GM23338 (cell line): Measurements from ENCODE around the gene TBATA. TPM values are rescaled to one million over a fixed set of nuclear protein-coding genes. Genes with fewer than 3 reads are reported as not detected.

ENCODE experiments used
- ATAC-seq: fragments of 200-7000 bp; cut with Tn5 transposase; 3 replicates; pipeline ENCODE4 v1.9.1; 2020
- DNase-seq: peaks from one replicate; pipeline ENCODE4 v3.0.0-alpha.2; 2015; ENCODE audit warnings: low spot score
- H2AFZ ChIP-seq: fragments of 200-600 bp; sonication (generic); 2 replicates; pipeline ENCODE4 v1.8.0; 2016; ENCODE audit warnings: antibody characterized with exemption, mild to moderate bottlenecking, moderate library complexity
- H3F3A ChIP-seq: fragments of 200-600 bp; sonication (generic); replicated peaks from 2 replicates; pipeline ENCODE4 v1.8.0; 2017; ENCODE audit warnings: antibody characterized with exemption, mixed run types, low read depth
- H3K27ac ChIP-seq: fragments of 200-600 bp; sonication (generic); 2 replicates; pipeline ENCODE4 v1.6.1; 2016; ENCODE audit warnings: low read depth
- H3K27me3 ChIP-seq: fragments of 200-600 bp; sonication (generic); 2 replicates; pipeline ENCODE4 v1.8.0; 2016; ENCODE audit warnings: mild to moderate bottlenecking, mixed run types, moderate library complexity; ENCODE audit not compliant: insufficient read depth
- H3K36me3 ChIP-seq: fragments of 200-600 bp; sonication (generic); 2 replicates; pipeline ENCODE4 v1.8.0; 2016; ENCODE audit warnings: mild to moderate bottlenecking; ENCODE audit not compliant: insufficient read depth
- H3K4me1 ChIP-seq: fragments of 200-600 bp; sonication (generic); 2 replicates; pipeline ENCODE4 v1.8.0; 2016; ENCODE audit warnings: mild to moderate bottlenecking, moderate library complexity; ENCODE audit not compliant: insufficient read depth
- H3K4me2 ChIP-seq: fragments of 200-600 bp; sonication (generic); 2 replicates; pipeline ENCODE4 v1.7.1; 2017; ENCODE audit warnings: mixed run types
- H3K4me3 ChIP-seq: fragments of 200-600 bp; sonication (generic); 2 replicates; pipeline ENCODE4 v1.6.1; 2016; ENCODE audit warnings: mixed run types
- H3K79me2 ChIP-seq: fragments of 200-600 bp; sonication (generic); replicated peaks from 2 replicates; pipeline ENCODE4 v1.8.0; 2017; ENCODE audit warnings: mild to moderate bottlenecking; ENCODE audit not compliant: insufficient read depth
- H3K9me2 ChIP-seq: fragments of 200-600 bp; sonication (generic); 2 replicates; pipeline ENCODE4 v1.8.0; 2017; ENCODE audit not compliant: insufficient read depth
- H4K20me1 ChIP-seq: fragments of 200-600 bp; sonication (generic); replicated peaks from 2 replicates; pipeline ENCODE4 v1.8.0; 2017; ENCODE audit warnings: mild to moderate bottlenecking; ENCODE audit not compliant: insufficient read depth
- H3K27ac Mint-ChIP-seq: 2 replicates; pipeline ENCODE4 v1.8.0; 2020; ENCODE audit warnings: inconsistent platforms, mild to moderate bottlenecking, moderate library complexity, mixed read lengths
- H3K27me3 Mint-ChIP-seq: 3 replicates; pipeline ENCODE4 v1.8.0; 2022; ENCODE audit warnings: low read depth, mild to moderate bottlenecking, moderate library complexity, mixed read lengths, inconsistent platforms; ENCODE audit not compliant: insufficient read depth, poor library complexity
- H3K36me3 Mint-ChIP-seq: 3 replicates; pipeline ENCODE4 v1.8.0; 2021; ENCODE audit warnings: low read depth, mild to moderate bottlenecking, inconsistent platforms, moderate library complexity, mixed read lengths
- H3K4me1 Mint-ChIP-seq: 3 replicates; pipeline ENCODE4 v1.8.0; 2020; ENCODE audit warnings: mild to moderate bottlenecking, inconsistent platforms, mixed read lengths
- H3K4me3 Mint-ChIP-seq: 3 replicates; pipeline ENCODE4 v1.8.0; 2021; ENCODE audit warnings: moderate library complexity, mild to moderate bottlenecking, inconsistent platforms, mixed read lengths
- H3K9me3 Mint-ChIP-seq: 3 replicates; pipeline ENCODE4 v1.8.0; 2020; ENCODE audit warnings: moderate library complexity, mild to moderate bottlenecking, inconsistent platforms, mixed read lengths
- CREB1 ChIP-seq: fragments of 250-450 bp; sonication (Bioruptor Pico); IDR thresholded peaks from 2 replicates; pipeline ENCODE4 v1.5.0; 2020; ENCODE audit warnings: low read depth, mild to moderate bottlenecking, moderate library complexity
- CTCF ChIP-seq, 2 experiments: fragments of 200-600 bp in 1 of 2; sonication (generic) in 1 of 2; conservative IDR thresholded peaks; 2 replicates each; pipeline versions ENCODE4 v1.5.1 to v1.6.1; 2016 to 2017; ENCODE audit warnings: antibody characterized with exemption in 2 of 2, low read depth in 2 of 2, mild to moderate bottlenecking in 2 of 2, moderate library complexity in 1 of 2
- EZH2 ChIP-seq: fragments of 200-600 bp; sonication (generic); IDR thresholded peaks from one replicate; pipeline ENCODE4 v1.8.0; 2017; ENCODE audit warnings: antibody characterized with exemption, mild to moderate bottlenecking, low read depth; ENCODE audit not compliant: unreplicated experiment
- EZH2phosphoT487 ChIP-seq: fragments of 200-600 bp; sonication (generic); IDR thresholded peaks from one replicate; pipeline ENCODE4 v1.8.1; 2018; ENCODE audit warnings: antibody characterized with exemption; ENCODE audit not compliant: unreplicated experiment
- JUNB ChIP-seq: IDR thresholded peaks from one replicate; pipeline ENCODE4 v1.6.1; 2016; ENCODE audit warnings: antibody characterized with exemption; ENCODE audit not compliant: unreplicated experiment
- NANOG ChIP-seq: IDR thresholded peaks from 2 replicates; pipeline ENCODE4 v1.6.1; 2016; ENCODE audit warnings: antibody characterized with exemption, borderline replicate concordance
- POLR2AphosphoS5 ChIP-seq: IDR thresholded peaks from 2 replicates; pipeline ENCODE4 v1.6.1; 2016; ENCODE audit warnings: antibody characterized with exemption, low read depth
- REST ChIP-seq: IDR thresholded peaks from one replicate; pipeline ENCODE4 v1.6.1; 2018; ENCODE audit warnings: antibody characterized with exemption; ENCODE audit not compliant: unreplicated experiment
- STAT1 ChIP-seq: IDR thresholded peaks from one replicate; pipeline ENCODE4 v1.6.1; 2016; ENCODE audit warnings: antibody characterized with exemption; ENCODE audit not compliant: unreplicated experiment
- ZNF114 ChIP-seq: fragments of 250-450 bp; sonication (Bioruptor Pico); IDR thresholded peaks from 2 replicates; pipeline ENCODE4 v1.5.0; 2020; ENCODE audit warnings: mild to moderate bottlenecking, moderate library complexity
- ZNF331 ChIP-seq: fragments of 250-450 bp; sonication (Bioruptor Pico); IDR thresholded peaks from 2 replicates; pipeline ENCODE4 v1.5.0; 2020; ENCODE audit warnings: low read depth, mild to moderate bottlenecking, moderate library complexity
- ZNF462 ChIP-seq: fragments of 250-450 bp; sonication (Bioruptor Pico); IDR thresholded peaks from 2 replicates; pipeline ENCODE4 v1.5.0; 2020; ENCODE audit warnings: mild to moderate bottlenecking, moderate library complexity
- polyA plus RNA-seq: library from polyadenylated mRNA; unstranded; fragments of >200 nt; fragmentation: Nextera tagmentation; extraction: Ambion mirVana; gene quantifications from 2 replicates; pipeline ENCODE4 v1.2.1, GENCODE V29; 2016
- total RNA-seq: library from RNA; depleted of rRNA; stranded (reverse); fragments of >200 nt; shearing (Covaris generic); gene quantifications from 2 replicates; pipeline ENCODE4 v1.2.3, GENCODE V29; 2014
- TF ChIP-seq, protein P1 (sequence below): IDR thresholded peaks from 2 replicates; pipeline ENCODE4 v1.6.1; 2016; ENCODE audit warnings: antibody characterized with exemption

The TBATA gene
- total and polyA plus RNA-seq, 2 experiments from 2014 or later: not detected

GRCh38 chr10:70772627-70773026 lies 12.6 kb downstream of the TBATA start:
- Mint-ChIP-seq H3K4me3 (no peak overlapping the region), H3K36me3 (no peaks in the 10 kb centered on the region; the same call in 2 of the 3 replicates), H3K4me1 (peaks cover 2% of the 10 kb centered on the region; the same call in 1 of the 3 replicates), H3K9me3 (no peaks in the 10 kb centered on the region; the same call in 2 of the 3 replicates), H3K27me3 (peaks cover 12% of the 10 kb centered on the region), H3K27ac (no peak overlapping the region)
- H3K27me3 ChIP-seq: no peaks in the 10 kb centered on the region
- H4K20me1 ChIP-seq: no peaks in the 10 kb centered on the region
- ATAC-seq (no peak), DNase-seq (no peak)
- H3K4me3 ChIP-seq: no peak overlapping the region
- H3K36me3 ChIP-seq: no peaks in the 10 kb centered on the region
- H2AFZ ChIP-seq: no peak overlapping the region
- H3K9me2 ChIP-seq: 0 out of 2 replicates have a peak, but pooled peaks cover 2% of the 10 kb centered on the region
- no peak overlapping the region for H3K4me2 ChIP-seq
- H3K4me1 ChIP-seq: no peaks in the 10 kb centered on the region
- no peaks in the 10 kb centered on the region for H3F3A ChIP-seq
- H3K79me2 ChIP-seq: no peaks in the 10 kb centered on the region
- no peak overlapping the region for H3K27ac ChIP-seq
- TF ChIP-seq JUNB: no peak
- no peak for TF ChIP-seq ZNF114
- no peak for TF ChIP-seq EZH2phosphoT487
- no peak for TF ChIP-seq POLR2AphosphoS5
- no peak for TF ChIP-seq EZH2
- TF ChIP-seq REST: no peak
- no peak for TF ChIP-seq CTCF (conservative IDR thresholded peaks at IDR 0.05; ENCODE audit: low read depth in 2 of 2)
- TF ChIP-seq, protein P1, sequence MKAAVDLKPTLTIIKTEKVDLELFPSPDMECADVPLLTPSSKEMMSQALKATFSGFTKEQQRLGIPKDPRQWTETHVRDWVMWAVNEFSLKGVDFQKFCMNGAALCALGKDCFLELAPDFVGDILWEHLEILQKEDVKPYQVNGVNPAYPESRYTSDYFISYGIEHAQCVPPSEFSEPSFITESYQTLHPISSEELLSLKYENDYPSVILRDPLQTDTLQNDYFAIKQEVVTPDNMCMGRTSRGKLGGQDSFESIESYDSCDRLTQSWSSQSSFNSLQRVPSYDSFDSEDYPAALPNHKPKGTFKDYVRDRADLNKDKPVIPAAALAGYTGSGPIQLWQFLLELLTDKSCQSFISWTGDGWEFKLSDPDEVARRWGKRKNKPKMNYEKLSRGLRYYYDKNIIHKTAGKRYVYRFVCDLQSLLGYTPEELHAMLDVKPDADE: no peak
- TF ChIP-seq ZNF331 (CRISPR knock-in tag): no peak
- no peak for TF ChIP-seq ZNF462 (CRISPR knock-in tag)
- TF ChIP-seq NANOG: no peak
- no peak for TF ChIP-seq STAT1
- TF ChIP-seq CREB1 (CRISPR knock-in tag): no peak
